Mucosa of gallbladder (tissue), 1 donor: ENCODE data around the gene CCNB1IP1. TPM values are rescaled to one million over a fixed set of nuclear protein-coding genes. Genes with fewer than 3 reads are reported as not detected.

Experiments used
- total RNA-seq: library from RNA; stranded (reverse); gene quantifications from one replicate; pipeline ENCODE4 v1.2.1, GENCODE V29; 2021
- donor health status: DM: no; HTN: no; CAD: no.

Gene CCNB1IP1
- total RNA-seq, 1 donor from 2014 or later = 40.1 TPM

Other genes with a start within 250 kb of the CCNB1IP1 start
- not detected for gene OR4K17, start 222.5 kb downstream of the CCNB1IP1 start, total RNA-seq
- not detected for gene OR4N5, start 194.5 kb downstream of the CCNB1IP1 start, total RNA-seq
- not detected for gene OR11G2, start 142.4 kb downstream of the CCNB1IP1 start, total RNA-seq
- not detected for gene OR11H6, start 109.6 kb downstream of the CCNB1IP1 start, total RNA-seq
- gene OR11H7, start 104.3 kb downstream of the CCNB1IP1 start, total RNA-seq = not detected
- not detected for gene OR11H4, start 94.0 kb downstream of the CCNB1IP1 start, total RNA-seq
- gene TTC5, start 27.3 kb downstream of the CCNB1IP1 start, total RNA-seq = 19.1 TPM
- gene PARP2, start 10.4 kb upstream of the CCNB1IP1 start, total RNA-seq = 15.5 TPM
- 107 TPM for gene TEP1, start 80.2 kb upstream of the CCNB1IP1 start, total RNA-seq
- gene KLHL33, start 102.9 kb upstream of the CCNB1IP1 start, total RNA-seq = 0.92 TPM
- gene OSGEP, start 121.5 kb upstream of the CCNB1IP1 start, total RNA-seq = 35.4 TPM
- gene APEX1, start 121.9 kb upstream of the CCNB1IP1 start, total RNA-seq = 129 TPM
- gene PIP4P1, start 128.2 kb upstream of the CCNB1IP1 start, total RNA-seq = 44.3 TPM
- gene PNP, start 136.1 kb upstream of the CCNB1IP1 start, total RNA-seq = 61.5 TPM
- gene RNASE10, start 172.3 kb upstream of the CCNB1IP1 start, total RNA-seq = 0.86 TPM
- not detected for gene RNASE9, start 227.8 kb upstream of the CCNB1IP1 start, total RNA-seq